H1 (cell line): ENCODE results near the gene CADM2. TPM values are rescaled to one million over a fixed set of nuclear protein-coding genes. Genes with fewer than 3 reads are reported as not detected.

ENCODE experiments used
- CTCF ChIA-PET: fragments of 300-600 bp; sonication (Branson Sonifier 250); formaldehyde crosslinking; loops from one replicate; lab custom pipeline; 2021; ENCODE audit not compliant: partially characterized antibody; lab: Charles Lee
- POLR2A ChIA-PET: fragments of 300-600 bp; sonication (Branson Sonifier 250); formaldehyde crosslinking; loops from one replicate; lab custom pipeline; 2021; ENCODE audit warnings: inconsistent platforms; ENCODE audit not compliant: partially characterized antibody; lab: Charles Lee
- DNase-seq, 2 experiments: peaks; one replicate each; pipeline versions ENCODE4 v3.0.0 to v3.0.0-alpha.2; 2010 to 2022; ENCODE audit warnings: low spot score in 2 of 2, low read depth in 1 of 2, mixed read lengths in 1 of 2
- FAIRE-seq: peaks from 2 replicates; lab custom pipeline; 2011; peaks lifted over from hg19 to GRCh38; lab: Jason Lieb, UNC
- H2AFZ ChIP-seq: 2 replicates; pipeline ENCODE4 v1.8.1; 2012; ENCODE audit warnings: low read length, inconsistent platforms
- H2AK5ac ChIP-seq: 2 replicates; pipeline ENCODE4 v1.6.1; 2013; ENCODE audit warnings: low read depth, low read length
- H2BK120ac ChIP-seq: replicated peaks from 2 replicates; pipeline ENCODE3; 2013; ENCODE audit warnings: low read depth, low read length, inconsistent platforms
- H2BK12ac ChIP-seq: 2 replicates; pipeline ENCODE4 v1.6.1; 2013; ENCODE audit warnings: low read depth, low read length
- H2BK15ac ChIP-seq: 2 replicates; pipeline ENCODE4 v1.6.1; 2013; ENCODE audit warnings: low read length
- H2BK20ac ChIP-seq: 2 replicates; pipeline ENCODE4 v1.6.1; 2013; ENCODE audit warnings: low read length
- H2BK5ac ChIP-seq: 2 replicates; pipeline ENCODE4 v1.6.1; 2013; ENCODE audit warnings: low read depth, low read length
- H3K14ac ChIP-seq: 2 replicates; pipeline ENCODE4 v1.6.1; 2013; ENCODE audit warnings: inconsistent platforms; ENCODE audit not compliant: insufficient read length
- H3K18ac ChIP-seq: 2 replicates; pipeline ENCODE4 v1.6.1; 2013; ENCODE audit warnings: low read length; ENCODE audit errors: extremely low read depth
- H3K23ac ChIP-seq: 2 replicates; pipeline ENCODE4 v1.6.1; 2013; ENCODE audit warnings: inconsistent platforms; ENCODE audit not compliant: insufficient read length
- H3K23me2 ChIP-seq: 2 replicates; pipeline ENCODE4 v1.6.1; 2013; ENCODE audit warnings: low read depth, low read length
- H3K27ac ChIP-seq: 2 replicates; pipeline ENCODE4 v1.6.1; 2011; ENCODE audit warnings: low read depth, low read length, inconsistent platforms
- H3K27me3 ChIP-seq, 4 experiments: replicated peaks in 1 of 4; 1 replicate in 1 of 4; 2 replicates in 3 of 4; pipeline versions ENCODE4 v1.6.1 to v1.8.1; 2011 to 2013; ENCODE audit warnings: low read length in 3 of 4, mild to moderate bottlenecking in 3 of 4, inconsistent platforms in 2 of 4, mixed read lengths in 2 of 4, moderate library complexity in 1 of 4; ENCODE audit not compliant: control insufficient read depth in 3 of 4, insufficient read depth in 3 of 4; ENCODE audit errors: extremely low read depth in 1 of 4
- H3K36me3 ChIP-seq, 4 experiments: 2 replicates each; pipeline versions ENCODE4 v1.6.1 to v1.8.1; 2011 to 2013; ENCODE audit warnings: mild to moderate bottlenecking in 4 of 4, low read length in 3 of 4, moderate library complexity in 2 of 4, control low read depth in 1 of 4, inconsistent platforms in 1 of 4; ENCODE audit not compliant: insufficient read depth in 4 of 4, control insufficient read depth in 2 of 4
- H3K4ac ChIP-seq: replicated peaks from 2 replicates; pipeline ENCODE3; 2013; ENCODE audit warnings: low read length, low read depth, mixed read lengths, inconsistent platforms; ENCODE audit not compliant: insufficient read length
- H3K4me1 ChIP-seq, 4 experiments: replicated peaks in 1 of 4; 1 replicate in 1 of 4; 2 replicates in 3 of 4; pipeline versions ENCODE4 v1.6.1 to v1.8.1; 2011 to 2013; ENCODE audit warnings: low read length in 3 of 4, inconsistent platforms in 2 of 4, mixed read lengths in 1 of 4; ENCODE audit not compliant: insufficient read depth in 4 of 4, control insufficient read depth in 3 of 4
- H3K4me2 ChIP-seq, 2 experiments: 2 replicates each; pipeline versions ENCODE4 v1.6.1 to v1.8.1; 2011 to 2013; ENCODE audit warnings: low read depth in 2 of 2, low read length in 2 of 2, control low read depth in 1 of 2, inconsistent platforms in 1 of 2, mild to moderate bottlenecking in 1 of 2; ENCODE audit not compliant: insufficient read depth in 1 of 2
- H3K4me3 ChIP-seq, 4 experiments: fragments of 200-600, 300-600 bp in 1 of 4; sonication (generic), shearing (Covaris generic), sonication (Bioruptor Twin) in 1 of 4; 2 replicates each; pipeline versions ENCODE4 v1.5.1 to v1.8.1; 2011 to 2016; ENCODE audit warnings: low read length in 4 of 4, low read depth in 3 of 4, control low read depth in 2 of 4, inconsistent platforms in 2 of 4, mild to moderate bottlenecking in 2 of 4, mixed read lengths in 1 of 4, moderate library complexity in 1 of 4; ENCODE audit not compliant: insufficient read depth in 2 of 4; ENCODE audit errors: extremely low read depth in 1 of 4
- H3K56ac ChIP-seq: replicated peaks from 2 replicates; pipeline ENCODE3; 2013; ENCODE audit warnings: low read depth, mild to moderate bottlenecking, mixed read lengths, low read length, inconsistent platforms; ENCODE audit not compliant: insufficient read length
- H3K79me1 ChIP-seq: 2 replicates; pipeline ENCODE4 v1.6.1; 2013; ENCODE audit warnings: low read depth, low read length, control low read depth
- H3K79me2 ChIP-seq, 2 experiments: 2 replicates each; pipeline versions ENCODE4 v1.6.1 to v1.8.1; 2012 to 2013; ENCODE audit warnings: low read length in 2 of 2, mild to moderate bottlenecking in 2 of 2, inconsistent platforms in 1 of 2; ENCODE audit not compliant: insufficient read depth in 2 of 2, control insufficient read depth in 1 of 2
- H3K9ac ChIP-seq, 4 experiments: replicated peaks in 1 of 4; 1 replicate in 1 of 4; 2 replicates in 3 of 4; pipeline versions ENCODE4 v1.6.1 to v1.8.1; 2011 to 2013; ENCODE audit warnings: low read depth in 3 of 4, low read length in 3 of 4, control low read depth in 2 of 4, mild to moderate bottlenecking in 2 of 4, moderate library complexity in 2 of 4, inconsistent platforms in 1 of 4; ENCODE audit errors: extremely low read depth in 1 of 4
- H3K9me3 ChIP-seq, 2 experiments: 2 replicates each; pipeline versions ENCODE4 v1.6.1 to v1.8.1; 2012 to 2013; ENCODE audit warnings: mild to moderate bottlenecking in 2 of 2, moderate library complexity in 2 of 2, control low read depth in 1 of 2, inconsistent platforms in 1 of 2, low read depth in 1 of 2, low read length in 1 of 2, mixed read lengths in 1 of 2; ENCODE audit not compliant: insufficient read depth in 2 of 2
- H4K20me1 ChIP-seq, 2 experiments: replicated peaks in 1 of 2; 2 replicates each; pipeline versions ENCODE3 to v1.8.1; 2011 to 2013; ENCODE audit warnings: inconsistent platforms in 2 of 2, low read length in 2 of 2, mild to moderate bottlenecking in 1 of 2; ENCODE audit not compliant: insufficient read depth in 2 of 2, control insufficient read depth in 1 of 2
- H4K5ac ChIP-seq: 2 replicates; pipeline ENCODE4 v1.6.1; 2013; ENCODE audit warnings: low read length, low read depth, mixed read lengths, inconsistent platforms; ENCODE audit not compliant: insufficient read length
- H4K8ac ChIP-seq: 2 replicates; pipeline ENCODE4 v1.8.0; 2013; ENCODE audit warnings: mild to moderate bottlenecking, moderate library complexity, low read length, inconsistent platforms; ENCODE audit not compliant: insufficient read depth; ENCODE audit errors: extremely low read depth
- H4K91ac ChIP-seq: replicated peaks from 2 replicates; pipeline ENCODE3; 2013; ENCODE audit warnings: low read length, mixed read lengths, inconsistent platforms; ENCODE audit not compliant: insufficient read length
- CTCF ChIP-seq, 3 experiments: IDR thresholded peaks; 1 replicate in 2 of 3; 2 replicates in 1 of 3; pipeline versions ENCODE4 v1.5.1 to v1.6.1; 2011; ENCODE audit warnings: low read length in 3 of 3, mild to moderate bottlenecking in 3 of 3, inconsistent platforms in 2 of 3, low read depth in 1 of 3, moderate library complexity in 1 of 3; ENCODE audit not compliant: insufficient read depth in 1 of 3; ENCODE audit errors: control extremely low read depth in 1 of 3
- HDAC2 ChIP-seq, 2 experiments: fragments of 300-600 bp in 1 of 2; sonication (generic) in 1 of 2; IDR thresholded peaks; 2 replicates each; pipeline ENCODE4 v1.6.1; 2011 to 2012; ENCODE audit warnings: low read depth in 2 of 2, low read length in 2 of 2, mild to moderate bottlenecking in 2 of 2, moderate library complexity in 2 of 2, borderline replicate concordance in 1 of 2, inconsistent platforms in 1 of 2
- MAX ChIP-seq: IDR thresholded peaks from 2 replicates; pipeline ENCODE4 v1.6.1; 2012; ENCODE audit warnings: inconsistent platforms
- RAD21 ChIP-seq, 2 experiments: IDR thresholded peaks in 1 of 2; conservative IDR thresholded peaks in 1 of 2; 2 replicates each; pipeline ENCODE4 v1.6.1; 2011; ENCODE audit warnings: low read depth in 2 of 2, low read length in 2 of 2, improper control_type of control experiment in 1 of 2, inconsistent platforms in 1 of 2, mild to moderate bottlenecking in 1 of 2, moderate library complexity in 1 of 2
- TAF1 ChIP-seq: IDR thresholded peaks from 2 replicates; pipeline ENCODE4 v1.6.1; 2011; ENCODE audit warnings: mild to moderate bottlenecking, low read depth, low read length
- WGBS, 2 experiments: shearing (Covaris generic) in 1 of 2; methylation state at CpG; one replicate each; pipeline versions ENCODE4 v1.1.6 to v1.1.7; 2013 to 2015; ENCODE audit warnings: low lambda C conversion rate in 2 of 2, mixed read lengths in 2 of 2, inconsistent platforms in 1 of 2, low coverage in 1 of 2, missing lambda C conversion rate in 1 of 2; ENCODE audit not compliant: insufficient replicate concordance in 2 of 2, insufficient coverage in 1 of 2, insufficient read length in 1 of 2; ENCODE audit errors: extremely low coverage in 1 of 2, missing lambda C conversion rate in 1 of 2; 5-methylcytosine and 5-hydroxymethylcytosine counted together
- polyA plus RNA-seq, 7 experiments: library from polyadenylated mRNA; depleted of rRNA in 3 of 7; stranded (reverse) in 5 of 7; unstranded in 2 of 7; fragments of >200 nt in 5 of 7; fragments of 200-250 nt in 2 of 7; gene quantifications; 1 replicate in 5 of 7; 2 replicates in 1 of 7; 4 replicates in 1 of 7; pipeline versions ENCODE4 v1.2.1 to v1.2.3, GENCODE V29; 2011 to 2013; ENCODE audit warnings: missing spikeins in 2 of 7, mixed read lengths in 2 of 7
- total RNA-seq: library from RNA; stranded (reverse); fragmentation: NEBNext Ultra II Directional; extraction: Animal tissue kit (Norgen Biotek cat#: 25700); gene quantifications from 2 replicates; pipeline ENCODE4 v1.2.1, GENCODE V29; 2021

The CADM2 gene
- total and polyA plus RNA-seq, 2 of the 8 experiments (the other 6 are each of a cell fraction or from before 2014, with no cell fraction given), result 14.9 to 20.9 TPM

GRCh38 chr3:85360742-85361387 is 402.1 kb downstream of the CADM2 start:
- ChIA-PET POLR2A (no interaction called here), CTCF (interaction anchor here (0.5 to 2.9 kb wide), 10 partner anchors 14 to 1429 kb away, joined by 3 to 6 read pairs (median 3); no protein-coding TSS in a partner anchor)
- Histone ChIP-seq H2BK5ac (no peak overlapping the region), H3K9ac (no peak overlapping the region), H3K56ac (no peak overlapping the region), H3K23ac (no peak overlapping the region), H2AK5ac (no peak overlapping the region), H3K4me2 (no peak overlapping the region), H3K79me1 (no peaks in the 10 kb centered on the region), H3K27ac (no peak overlapping the region), H3K4me3 (no peak overlapping the region), H3K4me1 (no peaks in the 10 kb centered on the region), H3K23me2 (no peaks in the 10 kb centered on the region), H2BK120ac (no peak overlapping the region), H3K9me3 (no peaks in the 10 kb centered on the region), H3K18ac (no peak overlapping the region), H3K79me2 (no peaks in the 10 kb centered on the region), H4K20me1 (no peaks in the 10 kb centered on the region), H3K27me3 (no peaks in the 10 kb centered on the region), H4K91ac (no peak overlapping the region), H4K8ac (no peak overlapping the region), H3K14ac (no peak overlapping the region), H2AFZ (no peak overlapping the region), H2BK15ac (no peak overlapping the region), H2BK12ac (no peak overlapping the region), H3K36me3 (no peaks in the 10 kb centered on the region), H3K4ac (no peak overlapping the region), H4K5ac (no peak overlapping the region), H2BK20ac (no peak overlapping the region)
- 50% methylated on average over 6 of the region's 6 CpGs; no CpG with 5 or more reads in 1 of the 2 experiments for WGBS, 2 experiments
- DNase-seq, result peak; percentile 7 to 63
- 0 out of 2 replicates have a peak, but pooled peaks have one; percentile 14 for TF ChIP-seq MAX
- TF ChIP-seq HDAC2 (IDR thresholded peaks at IDR 0.05; ENCODE audit: borderline replicate concordance in 1 of 2, low read depth in 2 of 2, low read length in 2 of 2), result no peak
- TF ChIP-seq TAF1, result no peak
- peak; percentile 95 to 96 for TF ChIP-seq RAD21 (IDR thresholded peaks at IDR 0.05 in 1 of 2, conservative IDR thresholded peaks at IDR 0.05 in 1 of 2; ENCODE audit: low read depth in 2 of 2, low read length in 2 of 2)
- peak; percentile 54 to 87 (median 77) for TF ChIP-seq CTCF (IDR thresholded peaks at IDR 0.05; ENCODE audit: control extremely low read depth in 1 of 3, insufficient read depth in 1 of 3, low read depth in 1 of 3, low read length in 3 of 3)
- peak; percentile 82 for FAIRE-seq
